GM18520 (cell line): ENCODE measurements around the gene MLIP.

Experiments
- ATAC-seq: cut with Tn5 transposase; IDR thresholded peaks from one replicate; pipeline ENCODE4 v1.9.1; 2021; ENCODE audit not compliant: unreplicated experiment

The MLIP gene

DNA sequence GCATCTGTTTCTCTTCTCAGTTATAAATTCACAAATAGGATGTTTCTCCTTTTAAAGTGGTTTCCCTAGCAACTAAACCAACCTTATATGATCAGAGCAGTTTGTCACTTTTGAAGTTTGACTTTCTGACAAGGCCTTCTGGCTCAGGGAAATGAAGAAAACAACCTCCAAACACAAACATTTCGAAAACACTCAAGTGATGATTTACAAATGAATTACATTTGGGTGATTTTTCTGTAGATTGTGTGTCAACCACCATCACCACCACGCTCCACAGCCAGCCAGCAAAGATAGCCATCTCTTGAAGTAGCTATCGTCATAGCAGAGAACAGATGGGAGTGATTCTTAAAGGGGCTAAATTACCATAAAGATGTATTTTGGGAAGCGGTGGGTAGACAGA, 16.5 kb upstream of the MLIP start:
- ATAC-seq, result no peak

DNA sequence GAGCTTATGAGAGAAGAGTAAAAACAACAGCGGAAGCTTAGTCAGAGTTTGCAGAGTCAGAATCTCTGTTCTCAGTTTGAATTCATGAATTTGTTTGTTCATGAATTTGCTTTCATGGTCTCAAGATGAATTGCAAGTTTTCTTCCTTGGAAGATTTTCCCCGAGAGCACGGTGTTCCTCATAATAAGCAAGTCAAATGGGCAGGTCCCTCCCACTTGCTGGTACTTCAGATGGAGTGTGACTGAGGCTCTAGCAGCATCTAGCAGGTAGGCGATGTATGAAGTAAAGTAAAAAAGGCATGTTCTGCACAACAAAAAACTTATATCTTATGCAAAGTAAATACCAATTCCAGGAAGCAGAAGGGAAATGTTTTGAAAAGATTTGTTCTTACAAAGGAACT, 15.5 kb upstream of the MLIP start:
- no peak for ATAC-seq

DNA sequence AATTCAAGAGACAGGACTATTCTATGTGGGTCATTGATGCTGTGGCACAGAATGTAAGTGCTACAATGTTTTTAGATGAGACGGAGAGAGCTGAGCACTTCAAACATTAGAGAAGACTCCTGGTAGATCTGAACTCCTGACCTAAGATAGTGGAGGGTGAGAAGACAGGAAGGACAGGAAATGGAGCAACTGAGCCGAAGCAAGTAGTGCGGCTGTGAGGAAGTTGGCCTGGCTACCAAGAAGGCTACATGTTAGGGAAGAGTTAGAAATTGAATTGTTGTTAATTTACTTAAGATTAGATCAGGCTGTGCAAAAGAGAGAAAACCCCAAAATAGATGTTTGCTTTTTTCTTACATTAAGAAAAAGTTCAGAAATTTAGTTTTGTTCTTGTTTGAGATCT, 14.4 kb upstream of the MLIP start:
- no peak for ATAC-seq

DNA sequence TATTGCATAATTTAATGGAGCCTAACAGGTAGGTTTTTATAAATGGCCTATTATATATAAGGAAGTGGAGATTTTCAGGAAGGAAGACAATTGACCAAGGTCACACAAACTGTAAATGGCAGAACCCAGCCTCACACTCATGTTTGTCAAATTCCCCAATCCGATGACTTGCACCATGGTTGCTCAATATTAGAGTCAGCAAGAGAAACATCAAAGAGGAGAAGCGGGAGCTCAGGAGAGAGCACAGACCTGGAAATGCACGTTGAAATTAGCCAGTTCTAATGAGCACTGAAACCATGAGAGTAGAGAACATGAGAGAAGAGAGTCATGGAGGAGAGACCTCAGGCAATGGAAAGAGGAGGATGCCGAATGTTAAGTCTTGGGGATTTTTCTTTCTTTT, 13.5 kb upstream of the MLIP start:
- ATAC-seq, result no peak

DNA sequence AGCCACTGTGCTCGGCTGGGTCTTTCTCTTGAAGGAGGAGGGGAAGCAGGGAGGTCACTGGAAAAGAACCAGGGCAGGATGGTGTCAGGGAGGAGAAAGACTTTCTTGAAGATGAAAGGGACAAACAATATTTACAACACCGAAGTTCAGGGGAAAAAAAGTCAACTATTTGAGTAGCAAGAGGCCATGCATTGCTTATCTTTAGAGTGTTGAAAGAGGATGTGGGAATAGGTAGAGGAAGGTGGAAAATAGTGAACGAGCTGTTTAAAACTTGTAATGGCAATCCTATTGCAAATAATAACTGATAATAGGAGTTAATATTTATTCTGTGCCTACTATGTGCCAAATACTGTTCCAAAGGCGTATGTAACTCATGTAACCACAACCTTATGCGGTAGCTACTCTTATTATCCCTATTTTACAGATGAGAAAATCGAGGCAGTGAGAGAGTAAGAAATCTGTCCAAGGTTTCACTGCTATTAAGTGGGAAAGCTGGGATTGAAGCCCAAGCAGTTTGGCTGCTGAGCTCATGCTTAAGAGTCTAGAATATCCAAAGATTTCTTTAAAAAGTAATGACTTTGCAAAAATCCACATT, 12.7 kb upstream of the MLIP start:
- no peak for ATAC-seq

DNA sequence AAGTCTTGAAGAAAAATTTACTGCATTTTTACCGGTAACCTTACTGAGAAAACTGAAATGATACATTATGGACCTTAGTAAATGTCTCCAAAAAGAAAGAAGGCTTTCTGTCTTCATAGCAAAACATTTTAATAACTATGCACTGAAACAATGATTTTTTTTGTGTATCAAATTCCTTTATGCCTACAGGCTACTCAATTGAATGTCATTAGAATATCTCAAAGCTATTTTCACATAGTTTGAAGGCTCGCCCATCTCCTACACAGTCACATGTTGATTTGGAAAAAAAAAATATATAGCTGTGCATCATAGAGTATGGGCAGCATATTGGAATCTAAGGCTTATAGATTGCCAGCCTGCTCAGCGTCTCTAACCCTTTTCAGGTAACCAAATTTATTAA, 12.0 kb upstream of the MLIP start:
- no peak for ATAC-seq

DNA sequence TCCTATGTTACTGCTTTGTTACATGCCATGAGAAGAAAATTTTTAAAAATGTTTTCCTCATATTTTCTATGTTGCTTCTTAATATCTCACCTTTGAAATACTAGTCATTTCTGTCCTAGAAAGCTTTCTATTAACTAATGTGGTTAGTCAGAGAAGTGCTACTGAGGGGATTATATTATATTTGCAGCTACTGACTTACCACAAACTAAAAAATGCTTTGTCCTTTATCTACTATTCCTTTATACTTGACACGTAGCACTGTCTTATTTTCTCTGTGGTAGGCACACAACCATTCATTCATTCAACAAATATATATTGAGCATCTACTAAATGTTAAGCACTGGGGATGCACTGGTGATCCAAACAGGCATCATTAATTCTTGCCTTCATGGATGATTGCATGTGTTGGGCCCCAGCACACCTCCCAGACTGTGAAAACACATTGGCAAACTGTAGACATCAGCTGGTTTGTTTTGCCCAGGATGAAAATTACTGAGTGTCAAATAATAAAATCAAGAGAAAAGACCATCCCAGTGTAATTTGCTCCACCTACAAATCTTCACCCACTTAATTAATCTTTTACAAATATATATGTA, 10.7 kb upstream of the MLIP start:
- ATAC-seq, result peak; percentile 92

DNA sequence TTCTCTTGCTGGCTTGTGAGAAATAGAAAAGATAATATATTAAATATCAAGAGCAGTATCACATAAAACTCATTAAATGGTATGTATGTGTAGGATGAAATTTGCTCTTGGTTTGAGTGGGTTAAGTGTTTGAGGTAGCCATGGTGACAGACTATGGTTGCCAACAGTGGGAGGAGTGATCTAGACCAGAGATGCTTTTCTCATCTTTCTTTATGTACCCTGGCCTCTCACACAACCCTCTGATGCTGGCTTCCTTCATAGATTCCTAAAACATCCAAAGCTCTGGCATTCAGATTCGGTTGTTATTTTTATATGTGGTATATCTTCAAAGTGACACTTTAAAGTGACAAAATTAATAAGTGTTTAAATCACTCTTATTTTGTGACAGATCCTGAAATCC, 9.0 kb upstream of the MLIP start:
- no peak for ATAC-seq

DNA sequence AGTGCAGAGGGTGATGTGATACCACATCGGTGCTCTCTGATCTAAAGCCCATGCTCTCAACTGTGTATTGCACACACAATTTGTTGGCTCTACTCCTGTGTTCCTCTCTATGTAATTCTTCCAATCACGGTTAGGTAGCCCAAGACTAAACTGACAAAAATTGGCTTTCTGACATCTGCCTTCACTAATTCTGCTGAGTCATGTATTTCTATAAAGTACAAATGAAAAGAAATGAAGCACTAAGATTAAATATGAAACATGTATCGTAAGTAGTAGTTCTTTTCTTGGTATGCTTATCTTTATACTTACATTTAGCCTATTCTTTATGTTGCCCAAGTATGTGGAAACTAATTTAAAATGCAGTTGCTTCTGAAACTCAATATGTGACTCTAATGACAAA, 7.7 kb upstream of the MLIP start:
- no peak for ATAC-seq

DNA sequence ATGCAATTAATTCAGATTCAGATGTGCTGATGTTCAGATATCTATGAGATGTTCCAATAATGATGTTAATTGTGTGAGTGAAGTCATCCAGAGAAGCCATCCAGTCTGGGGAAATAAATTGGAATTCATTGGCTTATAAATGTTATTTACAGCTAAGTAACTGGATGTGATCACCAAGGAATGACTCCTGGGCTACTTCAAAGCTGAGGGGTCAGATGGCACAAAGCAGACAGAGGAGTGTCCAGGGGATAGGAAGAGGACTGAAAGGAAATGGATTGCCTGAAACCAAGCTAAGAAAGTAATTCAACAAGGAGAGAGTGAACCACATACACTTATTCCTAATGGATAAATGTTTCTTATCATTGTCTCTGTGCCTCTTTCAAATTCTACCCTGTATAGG, 4.5 kb upstream of the MLIP start:
- no peak for ATAC-seq

DNA sequence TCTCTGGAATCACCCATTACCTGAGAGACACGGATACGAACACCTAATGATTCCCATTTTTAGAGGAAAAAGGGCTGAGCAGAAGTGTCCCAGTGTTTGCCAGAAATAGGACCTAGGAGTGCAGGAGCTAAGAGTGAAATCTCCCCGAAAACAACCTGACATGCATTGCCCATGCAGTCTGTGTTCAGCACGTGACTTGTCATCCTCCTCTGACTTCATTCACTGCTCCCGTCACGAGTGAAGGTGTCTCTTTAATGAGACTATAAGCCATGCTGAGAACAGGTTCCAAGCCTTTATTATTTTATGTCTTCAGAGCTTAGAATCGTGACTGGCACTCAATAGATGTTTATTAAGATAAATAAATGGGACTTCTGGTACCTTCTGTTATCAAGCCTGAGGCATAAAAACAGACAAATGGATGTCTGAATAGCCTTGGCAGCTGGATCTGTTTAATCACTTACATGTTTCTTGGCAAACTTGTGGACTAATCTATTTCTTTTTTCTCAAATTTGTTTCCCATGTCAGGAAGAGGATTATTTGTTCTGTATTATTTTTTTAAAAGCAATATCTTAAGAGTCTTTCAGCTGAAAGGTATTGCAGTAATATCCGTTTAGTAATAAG, 3.7 kb upstream of the MLIP start:
- no peak for ATAC-seq

DNA sequence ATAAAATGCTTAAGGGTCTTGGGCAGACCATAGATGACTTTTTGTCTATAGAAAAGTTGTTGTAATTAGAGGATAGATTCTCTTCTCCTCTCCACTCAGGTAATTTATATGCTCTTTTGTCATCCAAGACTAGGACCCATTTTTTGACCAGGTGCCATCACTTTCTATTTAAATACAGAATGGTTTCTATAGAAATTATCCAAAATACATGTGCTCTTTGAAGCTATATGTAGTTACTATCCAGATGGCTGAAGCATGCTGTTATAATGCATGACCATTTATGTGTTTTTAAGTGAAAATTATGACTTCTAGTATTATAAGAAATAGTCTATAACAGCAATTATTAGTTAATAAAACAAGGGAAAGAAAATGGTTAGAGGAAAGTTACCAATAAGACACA, 3.0 kb upstream of the MLIP start:
- ATAC-seq, result no peak

DNA sequence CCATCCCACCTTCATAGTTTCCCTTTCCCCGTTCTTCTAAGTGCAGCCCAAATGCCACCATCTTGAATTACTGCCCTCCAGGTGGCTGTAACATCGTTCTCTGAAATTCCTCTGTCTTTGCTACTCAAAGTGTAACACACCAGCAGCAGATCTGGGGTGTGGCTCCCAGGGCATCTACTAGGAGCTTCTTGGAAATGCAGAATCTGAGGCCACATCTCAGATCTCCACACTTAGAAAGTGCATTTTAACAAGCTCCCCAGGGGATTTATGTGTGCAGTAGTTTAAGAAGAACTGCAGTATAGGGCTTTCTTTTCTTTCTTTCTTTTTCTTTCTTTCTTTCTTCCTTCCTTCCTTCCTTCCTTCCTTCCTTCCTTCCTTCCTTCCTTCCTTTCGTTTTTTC, 1.7 kb upstream of the MLIP start:
- ATAC-seq, result no peak

DNA sequence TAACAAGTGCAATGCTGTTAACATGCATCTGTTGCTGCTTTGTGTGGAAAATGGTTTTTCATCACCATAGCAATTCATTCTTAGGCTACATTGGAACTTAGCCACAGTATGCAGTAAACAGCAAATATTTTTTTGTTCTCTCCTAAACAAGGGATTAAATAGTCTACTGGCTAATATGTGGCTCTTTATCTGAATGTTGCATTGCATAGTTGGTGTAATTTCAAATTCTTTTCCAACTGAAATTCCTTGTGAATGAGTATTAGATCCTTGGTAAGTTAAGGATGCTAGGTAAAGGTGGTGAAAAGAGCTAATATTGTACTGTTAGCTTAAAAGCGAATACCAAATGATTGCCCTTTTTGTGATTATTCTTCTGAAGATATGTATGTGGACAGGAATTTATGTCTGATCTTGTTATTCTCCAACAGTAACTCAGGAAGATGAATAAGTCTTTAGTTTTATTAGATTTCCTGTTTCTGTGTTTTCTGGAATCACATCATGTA, 958 bp downstream of the MLIP start:
- no peak for ATAC-seq

DNA sequence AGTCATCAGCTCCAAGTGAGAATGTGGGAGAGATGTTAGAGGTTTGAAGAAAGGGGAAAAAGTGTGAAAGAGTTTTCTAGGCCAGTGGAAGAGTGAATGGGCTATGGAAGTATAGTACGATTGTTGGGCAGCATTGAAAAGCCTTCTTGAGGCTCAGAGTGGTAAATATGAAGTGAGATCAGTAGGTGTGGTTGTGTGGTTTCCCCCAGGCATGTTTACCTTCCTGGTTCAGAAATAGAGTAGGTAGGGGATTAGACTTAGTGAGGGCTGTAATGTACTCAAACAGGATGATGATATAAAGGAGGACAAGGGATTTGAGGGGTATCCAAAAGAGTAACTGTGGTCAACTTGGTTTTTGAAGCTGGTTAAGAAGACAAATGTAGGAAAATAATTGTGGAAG, 3.7 kb downstream of the MLIP start:
- no peak for ATAC-seq

DNA sequence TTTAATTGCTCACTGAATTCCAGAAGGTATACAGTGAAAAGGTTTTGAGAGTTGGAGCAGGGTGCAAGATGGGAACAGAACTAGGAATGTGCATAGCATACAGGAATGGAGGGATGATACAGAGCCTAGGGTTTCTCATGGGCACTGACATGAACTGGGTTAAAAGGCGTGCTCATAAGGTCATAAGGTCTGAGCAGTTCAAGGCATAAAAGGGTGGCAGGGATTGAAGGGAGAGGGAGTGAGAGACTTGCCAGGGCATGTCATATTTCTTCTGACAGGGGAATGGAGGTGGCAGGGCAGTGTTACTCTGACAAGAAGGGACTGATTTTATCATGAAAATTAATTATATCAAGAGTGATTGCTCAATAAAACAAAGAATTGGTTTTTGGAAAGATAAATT, 4.7 kb downstream of the MLIP start:
- no peak for ATAC-seq

DNA sequence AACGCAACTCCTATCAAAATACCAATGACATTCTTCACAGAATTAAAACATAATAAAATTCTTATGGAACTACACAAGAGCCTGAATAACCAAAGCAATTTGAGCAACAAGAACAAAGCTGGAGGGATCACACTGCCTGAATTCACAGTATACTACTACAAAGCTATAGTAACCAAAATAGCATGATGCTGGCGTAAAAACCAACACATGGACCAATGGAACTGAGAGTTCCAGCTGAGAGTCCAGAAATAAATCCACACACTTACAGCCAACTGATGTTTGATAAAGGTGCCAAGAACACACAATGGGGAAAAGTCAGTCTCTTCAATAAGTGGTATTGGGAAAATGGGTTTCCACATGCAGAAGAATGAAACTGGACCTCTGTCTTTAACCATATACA, 6.9 kb downstream of the MLIP start:
- no peak for ATAC-seq

DNA sequence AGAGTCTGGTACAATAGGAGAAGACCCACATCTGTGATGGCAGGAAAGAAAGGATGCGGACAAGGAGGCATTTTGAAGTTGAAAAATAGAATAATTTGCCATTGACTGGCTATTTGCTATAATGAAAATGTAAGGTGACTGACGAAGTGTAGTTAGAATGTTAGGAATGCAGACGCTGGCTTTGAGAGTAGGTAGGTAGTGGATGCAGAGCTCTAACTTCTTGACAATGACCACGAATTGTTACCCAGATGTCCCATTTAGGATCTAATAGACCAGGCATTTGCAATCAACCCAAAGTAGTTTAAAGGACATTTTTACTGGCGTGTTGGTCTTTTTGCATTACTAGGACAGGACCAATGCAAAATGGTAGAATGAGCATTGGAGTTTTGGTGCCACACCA, 14.2 kb downstream of the MLIP start:
- no peak for ATAC-seq

DNA sequence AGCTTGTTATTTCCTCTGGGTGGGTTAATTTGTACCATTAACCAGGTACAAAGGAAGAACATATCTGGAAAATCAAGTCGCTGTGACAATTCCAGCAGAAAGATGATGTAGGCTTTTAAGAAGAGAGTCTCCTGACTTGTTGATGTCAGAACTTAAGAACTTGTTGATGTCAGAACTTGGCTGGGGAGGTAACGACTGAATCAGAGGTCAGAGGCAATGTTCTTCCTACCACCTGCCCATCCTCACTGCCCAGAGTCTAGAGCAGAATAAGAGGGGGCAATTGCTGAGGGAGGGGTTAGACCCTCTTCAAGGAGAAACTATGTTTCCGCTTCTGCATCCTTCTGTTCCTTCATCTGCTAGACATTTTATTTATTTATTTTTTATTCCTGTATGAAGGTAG, 18.9 kb downstream of the MLIP start:
- ATAC-seq, result no peak

DNA sequence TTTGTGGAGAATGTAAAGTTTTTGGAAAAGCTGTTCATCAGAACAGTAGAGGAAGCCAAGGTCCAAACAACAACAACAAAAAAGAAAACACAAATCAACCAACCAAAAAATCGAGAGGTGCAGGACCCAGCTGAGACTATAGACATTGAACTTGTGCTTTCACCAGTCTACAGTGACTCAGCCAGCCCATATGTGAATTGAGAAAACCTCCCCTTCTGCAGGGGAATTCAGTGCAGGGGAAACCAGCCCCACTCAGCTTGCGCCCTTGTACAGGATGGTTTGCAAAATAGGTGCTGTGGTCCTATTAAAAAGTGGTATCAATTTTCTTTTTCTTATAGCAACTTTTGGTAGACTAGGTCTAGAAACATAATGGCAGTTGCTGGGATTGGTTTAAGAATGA, 21.3 kb downstream of the MLIP start:
- ATAC-seq, result no peak

DNA sequence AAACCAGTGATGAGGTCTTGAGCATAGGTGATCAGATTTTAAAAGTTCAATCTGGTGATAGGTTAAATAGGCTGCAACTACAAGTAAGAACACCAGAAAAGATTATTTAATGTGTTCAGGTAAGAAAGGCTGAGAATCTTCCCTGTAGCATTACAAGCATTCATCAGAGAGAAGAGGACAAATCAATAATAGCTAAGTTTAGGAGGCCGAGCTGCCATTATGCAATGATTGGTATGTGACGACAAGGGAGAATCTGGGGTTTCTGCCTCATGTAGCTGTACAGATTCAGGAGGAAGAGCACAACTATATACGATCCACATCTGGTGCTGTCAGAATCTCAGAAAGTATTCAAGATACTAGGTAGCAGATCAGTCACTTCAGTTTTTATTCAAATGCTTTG, 21.9 kb downstream of the MLIP start:
- no peak for ATAC-seq

DNA sequence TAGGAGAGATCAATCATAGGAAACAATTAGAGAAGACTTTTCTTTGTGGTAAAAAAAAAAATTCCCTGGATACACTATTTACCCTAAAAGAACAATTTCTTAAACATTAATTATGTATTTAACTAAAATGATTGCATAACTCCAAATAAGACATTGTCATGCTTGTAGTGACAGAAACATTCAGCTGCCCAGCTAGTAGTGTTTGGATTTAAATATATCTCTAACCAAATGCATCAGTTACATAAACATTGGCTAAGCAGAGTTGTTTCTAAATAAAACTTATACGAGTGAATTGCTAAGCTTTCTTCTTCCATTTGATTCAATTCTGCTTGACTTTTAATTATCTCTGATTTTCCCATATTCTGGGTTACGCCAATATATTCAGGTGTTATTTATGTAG, 23.7 kb downstream of the MLIP start:
- ATAC-seq, result no peak
